OCI-LY3 (cell line): ENCODE data around the gene SMIM8.
"Not testable (repeated sequence)": the region's sequence is repeated elsewhere in the genome, so short reads cannot be mapped to it uniquely, and the experiment has no call there.

ENCODE experiments used
- H2AFZ ChIP-seq: fragments of 200-600, 300-600 bp; shearing (Covaris generic); 2 replicates; pipeline ENCODE4 v1.6.0; 2014; ENCODE audit warnings: antibody characterized with exemption, low read depth, low read length
- H3K27ac ChIP-seq: fragments of 200-600, 300-600 bp; sonication (generic); 2 replicates; pipeline ENCODE4 v1.5.1; 2014; ENCODE audit warnings: mild to moderate bottlenecking, low read length, moderate library complexity, mixed read lengths
- H3K27me3 ChIP-seq: fragments of 200-600, 300-600 bp; sonication (generic); 2 replicates; pipeline ENCODE4 v1.6.1; 2014; ENCODE audit warnings: low read depth, low read length, mixed read lengths
- H3K36me3 ChIP-seq: fragments of 200-600, 300-600 bp; sonication (generic); replicated peaks from 2 replicates; pipeline ENCODE3; 2014; ENCODE audit warnings: low read depth, low read length, mixed read lengths
- H3K4me1 ChIP-seq: fragments of 300-600, 200-600 bp; sonication (generic); 2 replicates; pipeline ENCODE4 v1.6.1; 2014; ENCODE audit warnings: low read length, mixed read lengths
- H3K4me2 ChIP-seq: fragments of 200-600, 300-600 bp; sonication (generic); 2 replicates; pipeline ENCODE4 v1.6.1; 2014; ENCODE audit warnings: low read length, mixed read lengths
- H3K4me3 ChIP-seq: fragments of 300-600, 200-600 bp; sonication (generic); 2 replicates; pipeline ENCODE4 v1.5.1; 2014; ENCODE audit warnings: antibody characterized with exemption, mild to moderate bottlenecking, low read length, moderate library complexity
- H3K79me2 ChIP-seq: fragments of 300-600, 200-600 bp; shearing (Covaris generic); 2 replicates; pipeline ENCODE4 v1.6.1; 2014; ENCODE audit warnings: mild to moderate bottlenecking, low read length, mixed read lengths
- H3K9ac ChIP-seq: fragments of 300-600, 200-600 bp; shearing (Covaris generic); 2 replicates; pipeline ENCODE4 v1.6.0; 2014; ENCODE audit warnings: mild to moderate bottlenecking, low read length, moderate library complexity
- H3K9me3 ChIP-seq: fragments of 200-600, 300-600 bp; shearing (Covaris generic); 2 replicates; pipeline ENCODE4 v1.6.1; 2014; ENCODE audit warnings: low read length, mixed read lengths; ENCODE audit not compliant: insufficient read depth
- H4K20me1 ChIP-seq: fragments of 200-600, 300-600 bp; sonication (generic); 2 replicates; pipeline ENCODE4 v1.6.1; 2016; ENCODE audit warnings: low read length, mixed read lengths; ENCODE audit not compliant: insufficient read depth
- EZH2phosphoT487 ChIP-seq: fragments of 200-600 bp; shearing (Covaris generic); IDR thresholded peaks from 2 replicates; pipeline ENCODE4 v1.6.1; 2018; ENCODE audit warnings: antibody characterized with exemption, mixed run types, low read depth
- TF ChIP-seq, protein P1 (sequence below): fragments of 200-600, 300-600 bp; sonication (generic); IDR thresholded peaks from 2 replicates; pipeline ENCODE4 v1.5.1; 2014; ENCODE audit warnings: antibody characterized with exemption, low read length, low read depth

The SMIM8 gene

DNA sequence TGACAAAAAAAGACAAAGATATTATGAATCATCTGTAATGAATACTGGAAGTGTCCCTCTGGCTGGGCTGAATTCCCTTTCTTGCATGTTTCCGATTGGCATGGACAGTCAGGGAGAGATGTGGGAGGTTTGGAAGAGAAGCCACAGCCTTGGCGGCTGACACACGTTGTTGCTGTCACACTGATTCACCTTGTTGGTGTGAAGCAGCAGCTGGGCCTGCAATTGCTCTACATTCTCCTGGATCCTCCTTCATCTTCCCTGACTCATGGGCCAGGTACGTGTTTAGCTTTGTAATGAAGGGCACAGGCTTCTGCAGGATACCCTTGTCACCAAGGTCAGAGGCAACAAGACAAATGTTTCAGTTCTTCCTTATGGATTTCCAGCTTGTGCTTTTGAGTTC lies 13.4 kb upstream of the SMIM8 start:
- Histone ChIP-seq H3K4me1 (no peaks in the 10 kb centered on the region), H3K27ac (no peak overlapping the region), H3K27me3 (no peaks in the 10 kb centered on the region), H3K4me2 (no peak overlapping the region), H3K79me2 (no peaks in the 10 kb centered on the region), H3K9me3 (no peaks in the 10 kb centered on the region), H3K9ac (no peak overlapping the region), H2AFZ (no peak overlapping the region), H4K20me1 (no peaks in the 10 kb centered on the region), H3K4me3 (no peak overlapping the region), H3K36me3 (no peaks in the 10 kb centered on the region)
- TF ChIP-seq, protein P1, sequence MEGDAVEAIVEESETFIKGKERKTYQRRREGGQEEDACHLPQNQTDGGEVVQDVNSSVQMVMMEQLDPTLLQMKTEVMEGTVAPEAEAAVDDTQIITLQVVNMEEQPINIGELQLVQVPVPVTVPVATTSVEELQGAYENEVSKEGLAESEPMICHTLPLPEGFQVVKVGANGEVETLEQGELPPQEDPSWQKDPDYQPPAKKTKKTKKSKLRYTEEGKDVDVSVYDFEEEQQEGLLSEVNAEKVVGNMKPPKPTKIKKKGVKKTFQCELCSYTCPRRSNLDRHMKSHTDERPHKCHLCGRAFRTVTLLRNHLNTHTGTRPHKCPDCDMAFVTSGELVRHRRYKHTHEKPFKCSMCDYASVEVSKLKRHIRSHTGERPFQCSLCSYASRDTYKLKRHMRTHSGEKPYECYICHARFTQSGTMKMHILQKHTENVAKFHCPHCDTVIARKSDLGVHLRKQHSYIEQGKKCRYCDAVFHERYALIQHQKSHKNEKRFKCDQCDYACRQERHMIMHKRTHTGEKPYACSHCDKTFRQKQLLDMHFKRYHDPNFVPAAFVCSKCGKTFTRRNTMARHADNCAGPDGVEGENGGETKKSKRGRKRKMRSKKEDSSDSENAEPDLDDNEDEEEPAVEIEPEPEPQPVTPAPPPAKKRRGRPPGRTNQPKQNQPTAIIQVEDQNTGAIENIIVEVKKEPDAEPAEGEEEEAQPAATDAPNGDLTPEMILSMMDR: no peak
- no peak for TF ChIP-seq EZH2phosphoT487

- no peaks in the 10 kb centered on the region for H3K79me2 ChIP-seq
- H3K9ac ChIP-seq: no peak overlapping the region
- H4K20me1 ChIP-seq: no peaks in the 10 kb centered on the region
- H2AFZ ChIP-seq: no peak overlapping the region
- H3K4me1 ChIP-seq: no peaks in the 10 kb centered on the region
- H3K27ac ChIP-seq: no peak overlapping the region
- no peaks in the 10 kb centered on the region for H3K27me3 ChIP-seq
- no peaks in the 10 kb centered on the region for H3K9me3 ChIP-seq
- no peak overlapping the region for H3K4me3 ChIP-seq
- H3K36me3 ChIP-seq: no peaks in the 10 kb centered on the region
- no peak overlapping the region for H3K4me2 ChIP-seq
- TF ChIP-seq, protein P1: no peak
- no peak for TF ChIP-seq EZH2phosphoT487
Observed at GRCh38 chr6:87312860-87313259, 9.5 kb upstream of the SMIM8 start.

- no peak overlapping the region for H3K9ac ChIP-seq
- no peak overlapping the region for H3K27ac ChIP-seq
- no peak for TF ChIP-seq EZH2phosphoT487
- TF ChIP-seq, protein P1: no peak
- no peaks in the 10 kb centered on the region for H3K36me3 ChIP-seq
- no peaks in the 10 kb centered on the region for H3K4me1 ChIP-seq
- no peaks in the 10 kb centered on the region for H4K20me1 ChIP-seq
- H3K4me2 ChIP-seq: no peak overlapping the region
- no peaks in the 10 kb centered on the region for H3K79me2 ChIP-seq
- H3K27me3 ChIP-seq: no peaks in the 10 kb centered on the region
- no peaks in the 10 kb centered on the region for H3K9me3 ChIP-seq
- H3K4me3 ChIP-seq: no peak overlapping the region
- H2AFZ ChIP-seq: no peak overlapping the region
Observed at GRCh38 chr6:87315071-87315470, 7.3 kb upstream of the SMIM8 start.

- TF ChIP-seq, protein P1: no peak
- no peak overlapping the region for H3K27ac ChIP-seq
- H4K20me1 ChIP-seq: no peaks in the 10 kb centered on the region
- no peak overlapping the region for H3K4me3 ChIP-seq
- no peak overlapping the region for H3K9ac ChIP-seq
- H3K79me2 ChIP-seq: peaks cover 6% of the 10 kb centered on the region
- H2AFZ ChIP-seq: no peak overlapping the region
- no peaks in the 10 kb centered on the region for H3K36me3 ChIP-seq
- H3K4me2 ChIP-seq: no peak overlapping the region
- H3K9me3 ChIP-seq: no peaks in the 10 kb centered on the region
- H3K27me3 ChIP-seq: no peaks in the 10 kb centered on the region
- no peaks in the 10 kb centered on the region for H3K4me1 ChIP-seq
Observed at GRCh38 chr6:87319271-87319987, 3.0 kb upstream of the SMIM8 start.

- H3K4me1 ChIP-seq, H3K4me2 ChIP-seq: not testable (repeated sequence)
Observed at GRCh38 chr6:87323880-87324279, 1.5 kb downstream of the SMIM8 start.

More at GRCh38 chr6:87323880-87324279, 1.5 kb downstream of the SMIM8 start:
- not testable (repeated sequence) for H3K27me3 ChIP-seq, H4K20me1 ChIP-seq, H3K9me3 ChIP-seq, H3K27ac ChIP-seq, H3K9ac ChIP-seq, H3K4me3 ChIP-seq, H3K36me3 ChIP-seq, H2AFZ ChIP-seq, H3K79me2 ChIP-seq
